Measurements from ENCODE around the gene NR1D1. TPM values are rescaled to one million over a fixed set of nuclear protein-coding genes. Genes with fewer than 3 reads are reported as not detected.
A peak's percentile ranks its signal among the peaks of the same experiment; 100 is the strongest.

Gene NR1D1
- total and polyA plus RNA-seq, 2 of the 13 experiments (the other 11 are each of a cell fraction or from before 2014, with no cell fraction given) = 2.1 to 2.7 TPM

DNA sequence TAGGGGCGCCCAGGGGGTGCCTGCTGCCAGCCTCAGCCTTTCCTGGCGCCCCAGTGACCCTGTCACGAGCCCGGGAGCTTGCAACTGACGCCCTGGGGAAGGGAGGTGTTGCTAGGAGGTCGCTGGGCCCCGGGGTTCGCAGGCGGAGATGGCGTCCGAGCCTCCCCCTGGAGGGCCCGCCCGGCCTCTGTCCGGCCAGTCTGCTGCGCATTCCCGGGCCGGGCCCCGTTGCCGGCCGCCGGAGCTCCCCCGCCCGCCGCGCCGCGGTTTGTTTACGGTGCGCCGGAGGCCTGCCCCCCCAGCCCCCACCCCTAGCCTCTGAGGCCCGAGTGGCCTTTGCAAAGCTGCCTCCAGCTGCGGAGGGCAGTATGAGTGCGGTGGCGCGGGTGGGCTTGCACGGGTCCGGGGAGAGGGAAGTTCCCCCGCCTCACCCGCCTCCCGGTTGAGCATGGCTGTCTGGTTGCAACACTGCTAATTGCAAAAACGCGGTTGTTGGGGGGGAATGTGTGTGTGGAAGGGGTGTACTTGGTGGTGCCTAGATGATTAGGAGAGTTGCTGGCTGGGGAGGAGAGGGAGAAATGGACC is 37.1 kb downstream of the NR1D1 start (continued):
- TF ChIP-seq, protein P1, sequence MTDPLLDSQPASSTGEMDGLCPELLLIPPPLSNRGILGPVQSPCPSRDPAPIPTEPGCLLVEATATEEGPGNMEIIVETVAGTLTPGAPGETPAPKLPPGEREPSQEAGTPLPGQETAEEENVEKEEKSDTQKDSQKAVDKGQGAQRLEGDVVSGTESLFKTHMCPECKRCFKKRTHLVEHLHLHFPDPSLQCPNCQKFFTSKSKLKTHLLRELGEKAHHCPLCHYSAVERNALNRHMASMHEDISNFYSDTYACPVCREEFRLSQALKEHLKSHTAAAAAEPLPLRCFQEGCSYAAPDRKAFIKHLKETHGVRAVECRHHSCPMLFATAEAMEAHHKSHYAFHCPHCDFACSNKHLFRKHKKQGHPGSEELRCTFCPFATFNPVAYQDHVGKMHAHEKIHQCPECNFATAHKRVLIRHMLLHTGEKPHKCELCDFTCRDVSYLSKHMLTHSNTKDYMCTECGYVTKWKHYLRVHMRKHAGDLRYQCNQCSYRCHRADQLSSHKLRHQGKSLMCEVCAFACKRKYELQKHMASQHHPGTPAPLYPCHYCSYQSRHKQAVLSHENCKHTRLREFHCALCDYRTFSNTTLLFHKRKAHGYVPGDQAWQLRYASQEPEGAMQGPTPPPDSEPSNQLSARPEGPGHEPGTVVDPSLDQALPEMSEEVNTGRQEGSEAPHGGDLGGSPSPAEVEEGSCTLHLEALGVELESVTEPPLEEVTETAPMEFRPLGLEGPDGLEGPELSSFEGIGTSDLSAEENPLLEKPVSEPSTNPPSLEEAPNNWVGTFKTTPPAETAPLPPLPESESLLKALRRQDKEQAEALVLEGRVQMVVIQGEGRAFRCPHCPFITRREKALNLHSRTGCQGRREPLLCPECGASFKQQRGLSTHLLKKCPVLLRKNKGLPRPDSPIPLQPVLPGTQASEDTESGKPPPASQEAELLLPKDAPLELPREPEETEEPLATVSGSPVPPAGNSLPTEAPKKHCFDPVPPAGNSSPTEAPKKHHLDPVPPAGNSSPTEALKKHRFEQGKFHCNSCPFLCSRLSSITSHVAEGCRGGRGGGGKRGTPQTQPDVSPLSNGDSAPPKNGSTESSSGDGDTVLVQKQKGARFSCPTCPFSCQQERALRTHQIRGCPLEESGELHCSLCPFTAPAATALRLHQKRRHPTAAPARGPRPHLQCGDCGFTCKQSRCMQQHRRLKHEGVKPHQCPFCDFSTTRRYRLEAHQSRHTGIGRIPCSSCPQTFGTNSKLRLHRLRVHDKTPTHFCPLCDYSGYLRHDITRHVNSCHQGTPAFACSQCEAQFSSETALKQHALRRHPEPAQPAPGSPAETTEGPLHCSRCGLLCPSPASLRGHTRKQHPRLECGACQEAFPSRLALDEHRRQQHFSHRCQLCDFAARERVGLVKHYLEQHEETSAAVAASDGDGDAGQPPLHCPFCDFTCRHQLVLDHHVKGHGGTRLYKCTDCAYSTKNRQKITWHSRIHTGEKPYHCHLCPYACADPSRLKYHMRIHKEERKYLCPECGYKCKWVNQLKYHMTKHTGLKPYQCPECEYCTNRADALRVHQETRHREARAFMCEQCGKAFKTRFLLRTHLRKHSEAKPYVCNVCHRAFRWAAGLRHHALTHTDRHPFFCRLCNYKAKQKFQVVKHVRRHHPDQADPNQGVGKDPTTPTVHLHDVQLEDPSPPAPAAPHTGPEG (CRISPR knock-in tag; IDR thresholded peaks at IDR 0.05) = 0 out of 2 replicates have a peak, but pooled peaks have one; percentile 74
- TF ChIP-seq RBFOX2 (IDR thresholded peaks at IDR 0.05; ENCODE audit: low read depth, low read length) = peak; percentile 77
- TF ChIP-seq, protein P2, sequence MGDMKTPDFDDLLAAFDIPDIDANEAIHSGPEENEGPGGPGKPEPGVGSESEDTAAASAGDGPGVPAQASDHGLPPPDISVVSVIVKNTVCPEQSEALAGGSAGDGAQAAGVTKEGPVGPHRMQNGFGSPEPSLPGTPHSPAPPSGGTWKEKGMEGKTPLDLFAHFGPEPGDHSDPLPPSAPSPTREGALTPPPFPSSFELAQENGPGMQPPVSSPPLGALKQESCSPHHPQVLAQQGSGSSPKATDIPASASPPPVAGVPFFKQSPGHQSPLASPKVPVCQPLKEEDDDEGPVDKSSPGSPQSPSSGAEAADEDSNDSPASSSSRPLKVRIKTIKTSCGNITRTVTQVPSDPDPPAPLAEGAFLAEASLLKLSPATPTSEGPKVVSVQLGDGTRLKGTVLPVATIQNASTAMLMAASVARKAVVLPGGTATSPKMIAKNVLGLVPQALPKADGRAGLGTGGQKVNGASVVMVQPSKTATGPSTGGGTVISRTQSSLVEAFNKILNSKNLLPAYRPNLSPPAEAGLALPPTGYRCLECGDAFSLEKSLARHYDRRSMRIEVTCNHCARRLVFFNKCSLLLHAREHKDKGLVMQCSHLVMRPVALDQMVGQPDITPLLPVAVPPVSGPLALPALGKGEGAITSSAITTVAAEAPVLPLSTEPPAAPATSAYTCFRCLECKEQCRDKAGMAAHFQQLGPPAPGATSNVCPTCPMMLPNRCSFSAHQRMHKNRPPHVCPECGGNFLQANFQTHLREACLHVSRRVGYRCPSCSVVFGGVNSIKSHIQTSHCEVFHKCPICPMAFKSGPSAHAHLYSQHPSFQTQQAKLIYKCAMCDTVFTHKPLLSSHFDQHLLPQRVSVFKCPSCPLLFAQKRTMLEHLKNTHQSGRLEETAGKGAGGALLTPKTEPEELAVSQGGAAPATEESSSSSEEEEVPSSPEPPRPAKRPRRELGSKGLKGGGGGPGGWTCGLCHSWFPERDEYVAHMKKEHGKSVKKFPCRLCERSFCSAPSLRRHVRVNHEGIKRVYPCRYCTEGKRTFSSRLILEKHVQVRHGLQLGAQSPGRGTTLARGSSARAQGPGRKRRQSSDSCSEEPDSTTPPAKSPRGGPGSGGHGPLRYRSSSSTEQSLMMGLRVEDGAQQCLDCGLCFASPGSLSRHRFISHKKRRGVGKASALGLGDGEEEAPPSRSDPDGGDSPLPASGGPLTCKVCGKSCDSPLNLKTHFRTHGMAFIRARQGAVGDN (CRISPR knock-in tag; IDR thresholded peaks at IDR 0.05) = peak; percentile 79
- TF ChIP-seq HNRNPLL (IDR thresholded peaks at IDR 0.05; ENCODE audit: low read depth, low read length, poor library complexity, severe bottlenecking) = peak; percentile 81
- TF ChIP-seq ZNF382 (CRISPR knock-in tag; IDR thresholded peaks at IDR 0.05; ENCODE audit: borderline replicate concordance) = no peak
- 0 out of 2 replicates have a peak, but pooled peaks have one; percentile 52 for TF ChIP-seq RXRA (CRISPR knock-in tag; IDR thresholded peaks at IDR 0.05)
- no peak for TF ChIP-seq ELF1 (CRISPR knock-in tag; IDR thresholded peaks at IDR 0.05)
- TF ChIP-seq MLLT10 (CRISPR knock-in tag; IDR thresholded peaks at IDR 0.05) = no peak
- TF ChIP-seq, protein P3, sequence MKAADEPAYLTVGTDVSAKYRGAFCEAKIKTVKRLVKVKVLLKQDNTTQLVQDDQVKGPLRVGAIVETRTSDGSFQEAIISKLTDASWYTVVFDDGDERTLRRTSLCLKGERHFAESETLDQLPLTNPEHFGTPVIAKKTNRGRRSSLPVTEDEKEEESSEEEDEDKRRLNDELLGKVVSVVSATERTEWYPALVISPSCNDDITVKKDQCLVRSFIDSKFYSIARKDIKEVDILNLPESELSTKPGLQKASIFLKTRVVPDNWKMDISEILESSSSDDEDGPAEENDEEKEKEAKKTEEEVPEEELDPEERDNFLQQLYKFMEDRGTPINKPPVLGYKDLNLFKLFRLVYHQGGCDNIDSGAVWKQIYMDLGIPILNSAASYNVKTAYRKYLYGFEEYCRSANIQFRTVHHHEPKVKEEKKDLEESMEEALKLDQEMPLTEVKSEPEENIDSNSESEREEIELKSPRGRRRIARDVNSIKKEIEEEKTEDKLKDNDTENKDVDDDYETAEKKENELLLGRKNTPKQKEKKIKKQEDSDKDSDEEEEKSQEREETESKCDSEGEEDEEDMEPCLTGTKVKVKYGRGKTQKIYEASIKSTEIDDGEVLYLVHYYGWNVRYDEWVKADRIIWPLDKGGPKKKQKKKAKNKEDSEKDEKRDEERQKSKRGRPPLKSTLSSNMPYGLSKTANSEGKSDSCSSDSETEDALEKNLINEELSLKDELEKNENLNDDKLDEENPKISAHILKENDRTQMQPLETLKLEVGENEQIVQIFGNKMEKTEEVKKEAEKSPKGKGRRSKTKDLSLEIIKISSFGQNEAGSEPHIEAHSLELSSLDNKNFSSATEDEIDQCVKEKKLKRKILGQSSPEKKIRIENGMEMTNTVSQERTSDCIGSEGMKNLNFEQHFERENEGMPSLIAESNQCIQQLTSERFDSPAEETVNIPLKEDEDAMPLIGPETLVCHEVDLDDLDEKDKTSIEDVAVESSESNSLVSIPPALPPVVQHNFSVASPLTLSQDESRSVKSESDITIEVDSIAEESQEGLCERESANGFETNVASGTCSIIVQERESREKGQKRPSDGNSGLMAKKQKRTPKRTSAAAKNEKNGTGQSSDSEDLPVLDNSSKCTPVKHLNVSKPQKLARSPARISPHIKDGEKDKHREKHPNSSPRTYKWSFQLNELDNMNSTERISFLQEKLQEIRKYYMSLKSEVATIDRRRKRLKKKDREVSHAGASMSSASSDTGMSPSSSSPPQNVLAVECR (CRISPR knock-in tag; IDR thresholded peaks at IDR 0.05; ENCODE audit: borderline replicate concordance) = peak; percentile 84
- TF ChIP-seq KLF6 (CRISPR knock-in tag; IDR thresholded peaks at IDR 0.05) = 0 out of 2 replicates have a peak, but pooled peaks have one; percentile 40
- TF ChIP-seq ZNF766 (CRISPR knock-in tag; IDR thresholded peaks at IDR 0.05; ENCODE audit: borderline replicate concordance) = 0 out of 2 replicates have a peak, but pooled peaks have one; percentile 51
- TF ChIP-seq AGO2 (optimal IDR thresholded peaks at IDR 0.05; ENCODE audit: low read depth, low read length) = peak; percentile 22
